Heart left ventricle (tissue), 13 donors: ENCODE data around the gene GPC6.

Experiments
- POLR2A ChIP-seq, 2 donors: fragments of 450-650 bp; IDR thresholded peaks; one replicate each; pipeline ENCODE4 v1.6.1; 2017; ENCODE audit warnings: antibody characterized with exemption in 2 of 2, mild to moderate bottlenecking in 2 of 2, moderate library complexity in 2 of 2
- TF ChIP-seq, protein P1 (sequence below), 12 donors: fragments of 200-600 bp; sonication (generic) in 4 of 12; IDR thresholded peaks; one replicate each; pipeline versions ENCODE4 v1.5.0 to v1.8.0; 2018 to 2022; ENCODE audit warnings: antibody characterized with exemption in 12 of 12, mild to moderate bottlenecking in 5 of 12
- donor health status: ischemic (EF 13 %, LVEDD 7.1; RV severe dilation, severe dysfunction).
- donor health status: DM: no; HTN: yes; CAD: no.
- donor health status: DM: no; HTN: no; CAD: no.
- donor health status: ischemic (EF 25% LVEDD 6.9; RV normal size, moderate dysfunction).
- donor health status: ischemic (EF 25% LVEDD 5.7; RV mildly dilated, moderate dysfunction).
- donor health status: ischemic (EF 35%, LVEDD 5.7; RV mildly dilated, moderate dysfunction).
- donor health status: nonischemic (EF 11% LVEDD 7.7; RV severe dilation, severe dysfunction).
- donor health status: DM: yes; HTN: yes; CAD: no.
- donor health status: PGD.
- donor health status: ischemic (EF 29% LVEDD 5.4; RV normal size, mild dysfunction).
- donor health status: nonischemic (EF 23%, LVEDD 6.1; RV moderate dilation, normal function).

DNA sequence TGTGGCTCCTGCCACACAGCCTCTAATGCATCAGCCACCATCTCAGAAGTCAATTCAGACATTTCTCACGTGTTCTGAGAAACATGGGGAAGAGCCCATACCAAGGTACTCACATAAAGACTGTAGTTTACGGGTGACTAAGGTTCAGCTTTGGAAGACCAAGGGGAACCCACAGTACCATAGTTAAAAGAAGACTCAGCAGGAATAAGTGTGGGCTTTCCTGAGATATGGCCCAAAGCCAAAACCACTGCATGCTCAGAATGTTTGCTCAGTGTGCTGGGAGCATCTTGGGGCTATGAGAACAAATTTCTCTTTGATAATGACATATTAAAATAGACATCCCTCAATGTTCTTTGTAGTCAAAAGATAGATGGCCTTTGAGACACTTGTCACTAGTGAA lies 969.1 kb downstream of the GPC6 start:
- TF ChIP-seq, protein P1, sequence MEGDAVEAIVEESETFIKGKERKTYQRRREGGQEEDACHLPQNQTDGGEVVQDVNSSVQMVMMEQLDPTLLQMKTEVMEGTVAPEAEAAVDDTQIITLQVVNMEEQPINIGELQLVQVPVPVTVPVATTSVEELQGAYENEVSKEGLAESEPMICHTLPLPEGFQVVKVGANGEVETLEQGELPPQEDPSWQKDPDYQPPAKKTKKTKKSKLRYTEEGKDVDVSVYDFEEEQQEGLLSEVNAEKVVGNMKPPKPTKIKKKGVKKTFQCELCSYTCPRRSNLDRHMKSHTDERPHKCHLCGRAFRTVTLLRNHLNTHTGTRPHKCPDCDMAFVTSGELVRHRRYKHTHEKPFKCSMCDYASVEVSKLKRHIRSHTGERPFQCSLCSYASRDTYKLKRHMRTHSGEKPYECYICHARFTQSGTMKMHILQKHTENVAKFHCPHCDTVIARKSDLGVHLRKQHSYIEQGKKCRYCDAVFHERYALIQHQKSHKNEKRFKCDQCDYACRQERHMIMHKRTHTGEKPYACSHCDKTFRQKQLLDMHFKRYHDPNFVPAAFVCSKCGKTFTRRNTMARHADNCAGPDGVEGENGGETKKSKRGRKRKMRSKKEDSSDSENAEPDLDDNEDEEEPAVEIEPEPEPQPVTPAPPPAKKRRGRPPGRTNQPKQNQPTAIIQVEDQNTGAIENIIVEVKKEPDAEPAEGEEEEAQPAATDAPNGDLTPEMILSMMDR (IDR thresholded peaks at IDR 0.05) = no peak
- TF ChIP-seq POLR2A (IDR thresholded peaks at IDR 0.05) = no peak
